Activated T-cell treated with anti-CD3 and anti-CD28 coated beads for 4 hours (primary cell): ENCODE data around the gene ARL8A.
"Not testable (repeated sequence)": the region's sequence is repeated elsewhere in the genome, so short reads cannot be mapped to it uniquely, and the experiment has no call there.

ENCODE experiments used
- DNase-seq: peaks from one replicate; pipeline ENCODE4 v3.0.0-alpha.2; 2020

Gene ARL8A

DNA sequence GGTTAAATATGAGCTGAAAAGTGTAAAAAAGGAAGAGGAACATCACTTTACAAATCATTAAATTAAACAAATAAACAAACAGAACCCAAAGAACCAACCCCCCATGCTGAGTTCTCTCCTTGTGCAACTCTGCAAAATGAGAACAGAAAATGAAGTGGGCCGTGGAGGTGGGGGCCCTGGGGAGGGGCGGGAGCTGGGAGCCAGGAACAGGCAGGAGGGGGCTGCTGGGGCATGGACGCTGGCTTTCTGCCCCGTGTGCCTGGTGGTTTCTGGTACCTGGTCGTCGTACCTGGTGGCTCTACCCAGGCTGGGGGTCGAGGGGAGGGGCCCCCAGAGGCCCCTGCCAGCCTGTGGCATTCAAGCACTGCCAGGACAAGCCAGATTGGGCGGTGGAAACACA, 11.0 kb downstream of the ARL8A start:
- DNase-seq: no peak

DNA sequence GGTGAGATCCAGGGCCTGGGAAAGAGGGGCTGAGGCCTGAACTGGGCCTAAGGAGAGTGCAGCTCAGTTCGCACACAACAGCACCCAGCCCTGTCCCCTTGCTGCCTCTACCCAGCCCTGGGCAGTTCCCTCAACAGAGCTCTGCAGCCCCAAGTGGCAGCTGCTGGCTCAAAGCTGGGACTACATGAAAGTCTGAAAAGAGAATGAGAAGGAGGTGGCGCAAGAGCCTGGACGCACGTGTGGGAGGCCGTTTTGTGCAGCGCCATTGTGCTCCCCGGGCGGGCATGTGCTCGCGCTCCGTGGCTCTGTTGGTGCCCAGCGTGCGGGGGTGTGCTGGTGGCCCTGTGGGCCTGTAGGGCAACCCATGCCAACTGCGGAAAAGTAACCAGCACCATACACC, 11.5 kb downstream of the ARL8A start:
- DNase-seq: no peak

DNA sequence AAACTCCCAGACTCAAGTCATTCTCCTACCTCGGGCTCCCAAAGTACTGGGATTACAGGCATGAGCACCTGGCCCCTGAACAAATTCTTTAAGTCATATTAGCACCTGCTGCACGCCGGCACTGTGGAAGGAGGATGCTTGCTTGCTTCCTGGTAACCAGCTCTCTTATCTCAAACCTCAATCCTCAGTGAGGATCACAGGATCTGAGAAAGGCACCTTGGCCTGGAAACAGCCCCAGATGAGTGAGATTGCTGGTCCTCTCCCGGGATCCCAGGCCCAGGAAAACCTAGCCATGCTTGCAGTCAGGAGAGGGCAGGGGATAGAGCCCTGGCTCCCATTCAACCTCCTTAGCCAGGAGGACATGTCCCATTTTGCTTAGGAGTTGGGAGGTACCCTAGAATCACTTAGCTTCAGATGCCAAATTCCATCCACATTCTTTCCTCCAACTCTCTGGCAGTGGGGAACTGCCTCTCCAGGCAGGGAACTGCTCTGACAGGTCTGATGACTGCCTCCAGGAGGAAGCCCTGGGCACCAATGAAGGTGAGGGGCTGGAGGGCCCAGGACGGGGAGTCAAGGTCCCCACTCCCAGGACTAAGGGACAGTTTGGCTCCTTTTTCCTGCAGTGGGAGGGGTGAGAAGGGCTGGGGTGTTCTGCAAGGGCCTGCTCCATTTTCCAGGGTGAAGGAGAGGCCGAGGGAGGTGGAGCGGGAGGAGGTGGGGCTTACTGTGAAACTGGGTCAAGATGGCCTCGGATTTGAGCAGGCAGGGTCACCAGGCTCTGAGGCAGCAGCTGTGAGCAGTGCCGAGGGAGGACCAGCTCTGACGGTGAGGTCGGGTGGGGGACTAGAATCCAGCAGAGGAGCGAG, 12.3 kb downstream of the ARL8A start:
- DNase-seq: no peak

DNA sequence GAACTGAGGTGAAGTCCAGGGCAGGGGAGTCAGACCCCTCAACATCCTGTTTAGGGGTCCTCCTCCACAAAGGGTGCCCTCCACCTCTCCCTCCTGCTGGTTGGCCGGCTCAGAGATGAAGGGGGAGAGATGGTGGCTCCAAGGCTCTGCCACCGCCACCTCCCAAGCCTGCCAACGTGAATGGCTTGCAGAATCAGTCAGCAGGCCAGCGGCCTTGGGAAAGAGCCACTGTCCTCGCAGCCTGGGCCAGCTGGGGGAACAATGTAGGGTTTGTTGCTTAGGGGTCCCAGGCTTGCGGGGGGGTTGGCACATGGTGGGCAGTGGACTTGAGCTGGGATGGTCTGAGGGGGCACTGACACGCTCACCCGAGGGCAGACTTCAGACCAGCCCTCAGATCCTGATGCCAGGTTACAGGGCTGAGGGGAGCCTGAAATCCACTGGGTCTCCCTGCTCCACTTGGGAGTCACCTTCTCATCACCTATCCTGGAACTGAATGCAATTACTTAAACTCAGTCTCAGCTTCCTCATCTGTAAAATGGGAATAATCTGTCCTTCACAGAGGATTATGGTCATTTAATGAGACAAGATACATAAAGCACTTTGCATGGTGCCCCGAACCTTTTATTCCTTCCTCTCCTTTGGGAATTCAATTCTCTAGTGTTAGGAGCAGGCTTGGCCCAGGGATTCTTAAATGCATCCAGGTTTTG, 13.6 kb downstream of the ARL8A start:
- DNase-seq: no peak

DNA sequence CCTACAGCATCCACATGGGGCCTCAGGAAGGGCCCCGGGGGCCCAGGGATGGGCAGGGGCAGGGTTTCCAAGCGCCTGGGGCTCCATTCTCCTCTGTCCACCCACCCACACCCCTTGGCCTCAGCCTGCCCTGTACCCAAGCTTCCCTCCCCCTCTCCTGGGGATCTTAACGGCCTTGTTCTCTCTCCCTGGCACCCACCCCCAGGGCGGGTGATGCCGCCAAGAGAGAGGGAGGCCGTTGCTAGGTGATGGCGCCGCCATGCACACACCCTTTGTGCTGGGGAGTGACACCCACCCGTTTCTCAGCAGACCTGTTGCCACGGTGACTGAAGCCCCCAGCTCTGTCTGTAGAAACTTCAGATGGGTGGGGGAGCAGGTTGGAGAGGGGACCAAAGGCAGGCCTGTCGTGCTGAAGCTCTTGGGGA, 14.2 kb downstream of the ARL8A start:
- no peak for DNase-seq

DNA sequence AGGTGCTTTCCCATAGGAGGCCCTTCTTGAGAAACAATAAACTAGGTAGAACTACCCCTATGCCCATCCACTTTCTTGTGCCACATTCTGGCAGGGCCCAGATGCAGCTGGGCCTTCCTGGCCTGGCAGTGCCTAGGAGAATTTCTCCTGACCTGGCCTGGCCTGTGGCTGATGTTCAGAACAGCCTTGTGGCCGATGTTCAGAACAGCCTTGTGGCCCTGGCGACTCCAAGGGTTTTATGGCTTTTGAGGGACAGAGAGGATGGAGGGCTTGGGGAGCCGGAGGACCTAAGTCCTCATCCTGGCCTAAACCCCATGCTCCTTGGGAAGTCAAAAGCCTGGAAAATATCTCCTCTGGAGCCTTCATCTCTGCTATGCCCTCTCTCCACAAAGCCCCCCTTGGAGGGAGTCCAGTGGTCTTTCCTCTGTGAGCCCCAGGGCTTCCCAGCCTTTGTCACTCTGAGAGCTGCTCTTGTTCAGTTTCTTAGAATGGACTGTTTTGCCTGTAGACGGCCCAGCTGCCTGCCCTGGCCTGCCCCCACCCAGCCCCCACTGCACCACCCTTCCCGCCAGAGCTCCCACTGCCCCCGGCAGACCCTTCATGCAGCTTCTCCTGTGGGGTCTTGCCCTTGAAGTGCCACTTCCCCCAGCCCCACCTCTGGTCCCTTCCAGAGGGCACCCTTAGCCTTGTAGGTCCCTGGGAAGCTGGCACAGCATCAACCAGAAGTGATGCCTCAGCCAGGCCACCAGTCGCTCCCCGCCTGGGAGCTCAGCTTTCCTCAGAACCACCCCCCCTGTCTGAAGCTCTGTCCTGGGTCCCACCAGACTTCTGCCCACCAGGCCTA, 14.9 kb downstream of the ARL8A start:
- DNase-seq: no peak

DNA sequence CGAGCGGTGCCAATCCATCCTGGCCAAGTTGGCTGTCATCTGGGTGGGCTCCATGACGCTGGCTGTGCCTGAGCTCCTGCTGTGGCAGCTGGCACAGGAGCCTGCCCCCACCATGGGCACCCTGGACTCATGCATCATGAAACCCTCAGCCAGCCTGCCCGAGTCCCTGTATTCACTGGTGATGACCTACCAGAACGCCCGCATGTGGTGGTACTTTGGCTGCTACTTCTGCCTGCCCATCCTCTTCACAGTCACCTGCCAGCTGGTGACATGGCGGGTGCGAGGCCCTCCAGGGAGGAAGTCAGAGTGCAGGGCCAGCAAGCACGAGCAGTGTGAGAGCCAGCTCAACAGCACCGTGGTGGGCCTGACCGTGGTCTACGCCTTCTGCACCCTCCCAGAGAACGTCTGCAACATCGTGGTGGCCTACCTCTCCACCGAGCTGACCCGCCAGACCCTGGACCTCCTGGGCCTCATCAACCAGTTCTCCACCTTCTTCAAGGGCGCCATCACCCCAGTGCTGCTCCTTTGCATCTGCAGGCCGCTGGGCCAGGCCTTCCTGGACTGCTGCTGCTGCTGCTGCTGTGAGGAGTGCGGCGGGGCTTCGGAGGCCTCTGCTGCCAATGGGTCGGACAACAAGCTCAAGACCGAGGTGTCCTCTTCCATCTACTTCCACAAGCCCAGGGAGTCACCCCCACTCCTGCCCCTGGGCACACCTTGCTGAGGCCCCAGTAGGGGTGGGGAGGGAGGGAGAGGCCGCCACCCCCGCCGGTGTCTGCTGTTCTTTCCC, 16.5 kb downstream of the ARL8A start:
- no peak for DNase-seq

DNA sequence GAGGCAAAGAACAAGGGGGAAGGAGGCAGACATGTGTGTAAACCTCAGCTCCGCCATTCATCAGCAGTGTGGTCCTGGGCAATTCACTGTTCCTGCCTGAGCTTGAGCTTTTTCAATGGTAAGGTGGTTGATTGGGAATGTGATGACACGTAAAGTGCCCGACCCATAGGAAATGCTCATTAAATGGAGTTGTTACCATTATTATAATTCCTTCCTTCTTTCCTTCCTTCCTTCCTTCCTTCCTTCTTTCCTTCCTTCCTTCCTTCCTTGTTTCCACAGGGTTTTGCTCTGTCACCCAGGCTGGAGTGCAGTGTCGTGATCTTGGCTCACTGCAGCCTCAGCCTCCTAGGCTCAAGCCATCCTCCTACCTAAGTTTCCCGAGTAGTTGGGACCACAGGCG, 17.5 kb downstream of the ARL8A start:
- DNase-seq: no peak

DNA sequence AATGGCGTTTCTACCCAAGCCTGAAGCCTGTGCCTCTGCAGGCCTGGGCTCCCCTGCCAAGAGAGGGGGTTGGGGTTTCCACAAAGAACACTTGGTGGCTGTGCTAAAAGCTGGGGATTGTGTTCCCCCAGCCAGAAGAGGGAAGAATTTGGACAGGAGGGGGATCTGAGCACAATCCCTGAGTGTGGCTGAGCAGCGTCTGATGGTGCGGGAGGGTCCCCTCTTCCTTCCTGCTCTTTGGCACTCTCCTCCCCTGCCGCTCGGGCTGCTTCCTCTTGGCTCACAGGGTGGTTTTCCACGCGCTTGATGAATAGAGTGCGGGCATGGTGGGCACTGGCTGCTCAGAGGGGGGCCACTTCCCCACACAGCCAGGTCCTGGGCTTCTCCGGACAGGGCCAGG, 18.1 kb downstream of the ARL8A start:
- DNase-seq: no peak

DNA sequence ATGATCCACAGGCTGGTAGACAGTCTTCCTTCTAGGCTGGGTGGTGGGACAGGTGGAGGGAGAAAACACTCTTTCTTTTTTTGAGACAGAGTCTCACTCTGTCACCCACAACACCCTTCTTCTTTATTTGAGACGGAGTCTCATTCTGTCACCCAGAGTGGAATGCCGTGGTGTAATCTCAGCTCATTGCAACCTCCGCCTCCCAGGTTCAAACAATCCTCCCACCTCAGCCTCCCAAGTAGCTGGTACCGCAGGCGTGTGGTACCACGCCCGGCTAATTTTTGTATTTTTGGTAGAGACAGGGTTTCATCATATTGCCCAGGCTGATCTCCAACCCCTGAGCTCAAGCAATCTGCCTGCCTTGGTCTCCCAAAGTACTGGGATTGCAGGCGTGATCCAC, 18.9 kb downstream of the ARL8A start:
- no peak for DNase-seq

DNA sequence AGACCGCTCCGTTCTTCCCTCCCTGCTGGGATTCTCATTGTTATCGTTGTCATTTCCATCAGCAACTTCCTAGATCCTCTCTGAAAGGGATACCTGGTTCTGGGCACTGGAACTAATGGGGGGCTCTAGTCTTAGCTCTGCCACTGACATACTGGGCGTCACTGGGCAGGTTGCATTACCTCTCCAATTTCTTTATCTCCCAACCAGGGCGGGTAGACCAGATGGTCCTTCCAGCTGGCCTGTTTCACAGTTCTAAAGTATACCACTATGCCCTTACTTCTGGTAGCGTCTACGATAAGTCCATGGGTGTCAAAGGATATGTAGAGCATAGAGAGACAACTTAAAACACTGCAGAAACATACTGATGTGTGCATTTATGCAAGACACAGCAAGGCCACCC, 20.4 kb downstream of the ARL8A start:
- no peak for DNase-seq

DNA sequence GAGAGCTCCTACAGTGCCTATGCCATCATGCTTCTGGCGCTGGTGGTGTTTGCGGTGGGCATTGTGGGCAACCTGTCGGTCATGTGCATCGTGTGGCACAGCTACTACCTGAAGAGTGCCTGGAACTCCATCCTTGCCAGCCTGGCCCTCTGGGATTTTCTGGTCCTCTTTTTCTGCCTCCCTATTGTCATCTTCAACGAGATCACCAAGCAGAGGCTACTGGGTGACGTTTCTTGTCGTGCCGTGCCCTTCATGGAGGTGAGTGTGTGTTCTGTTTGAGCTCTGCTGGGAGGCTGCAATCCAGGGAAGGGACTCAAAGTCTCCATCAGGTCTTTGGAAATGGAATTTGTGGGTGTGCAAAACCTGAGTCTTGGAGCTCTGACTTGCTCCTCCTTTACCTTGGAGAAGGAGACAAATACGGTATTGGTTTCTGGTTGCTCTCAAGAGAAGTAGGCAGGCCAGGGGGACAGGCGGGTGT, 21.2 kb downstream of the ARL8A start:
- DNase-seq: no peak

DNA sequence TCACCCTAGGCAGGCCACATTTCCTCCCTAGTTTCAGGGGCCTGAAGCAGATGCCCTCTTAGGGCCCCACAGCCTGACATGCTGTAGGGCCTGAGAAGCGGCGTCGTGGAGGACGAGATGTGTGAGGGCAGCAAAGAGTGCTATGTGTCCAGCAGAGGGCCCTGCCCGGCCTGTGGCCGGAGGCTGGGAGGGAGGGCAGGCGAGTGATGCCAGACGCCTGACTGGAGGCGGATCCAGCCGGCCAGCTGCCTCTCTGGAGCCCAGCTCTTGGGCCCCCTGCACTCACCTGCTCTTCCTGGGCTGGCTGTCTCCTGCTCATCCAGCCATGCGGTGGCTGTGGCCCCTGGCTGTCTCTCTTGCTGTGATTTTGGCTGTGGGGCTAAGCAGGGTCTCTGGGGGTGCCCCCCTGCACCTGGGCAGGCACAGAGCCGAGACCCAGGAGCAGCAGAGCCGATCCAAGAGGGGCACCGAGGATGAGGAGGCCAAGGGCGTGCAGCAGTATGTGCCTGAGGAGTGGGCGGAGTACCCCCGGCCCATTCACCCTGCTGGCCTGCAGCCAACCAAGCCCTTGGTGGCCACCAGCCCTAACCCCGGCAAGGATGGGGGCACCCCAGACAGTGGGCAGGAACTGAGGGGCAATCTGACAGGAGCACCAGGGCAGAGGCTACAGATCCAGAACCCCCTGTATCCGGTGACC, 21.8 kb downstream of the ARL8A start, which contains the start of gene GPR37L1:
Gene GPR37L1 (plus strand): TSS at position 279 of the 697 bp plus-strand sequence. CDS start 47 bp downstream, at position 326.
- DNase-seq: no peak

DNA sequence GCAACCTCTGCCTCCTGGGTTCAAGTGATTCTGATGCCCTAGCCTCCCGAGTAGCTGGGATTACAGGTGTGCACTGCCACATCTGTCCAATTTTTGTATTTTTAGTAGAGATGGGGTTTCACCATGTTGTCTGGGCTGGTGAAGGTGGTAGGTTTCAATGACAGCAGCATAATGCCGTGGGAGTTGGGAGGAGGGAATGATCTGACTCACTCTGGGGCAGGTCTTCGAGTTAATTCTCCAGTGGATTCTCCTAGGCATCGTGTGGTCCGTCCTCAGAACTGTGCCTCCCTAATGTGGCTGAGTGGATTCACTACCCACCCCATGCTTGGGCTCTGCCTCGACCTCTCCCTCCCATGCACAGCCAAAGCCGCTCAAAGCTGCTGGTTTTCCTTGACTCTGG, 23.5 kb downstream of the ARL8A start:
- DNase-seq: no peak

DNA sequence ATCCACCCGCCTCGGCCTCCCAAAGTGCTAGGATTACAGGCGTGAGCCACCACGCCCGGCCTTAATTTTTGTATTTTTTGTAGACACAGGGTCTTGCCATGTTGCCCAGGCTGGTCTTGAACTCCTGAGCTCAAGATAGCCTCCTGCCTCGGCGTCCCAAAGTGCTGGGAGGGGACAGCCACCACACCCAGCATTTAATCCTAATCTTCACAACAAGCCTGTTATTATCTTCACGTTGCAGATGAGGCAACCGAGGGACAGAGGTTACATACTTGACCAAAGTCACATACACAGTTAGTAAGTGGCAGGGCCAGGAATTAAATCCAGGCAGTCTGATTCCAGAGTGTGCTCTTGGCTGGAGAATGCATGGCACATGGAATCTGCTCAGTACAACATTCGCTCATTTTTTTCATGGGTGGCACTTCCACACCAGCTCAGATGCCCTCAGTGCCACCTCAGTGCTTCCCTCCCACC, 26.6 kb downstream of the ARL8A start:
- no peak for DNase-seq

DNA sequence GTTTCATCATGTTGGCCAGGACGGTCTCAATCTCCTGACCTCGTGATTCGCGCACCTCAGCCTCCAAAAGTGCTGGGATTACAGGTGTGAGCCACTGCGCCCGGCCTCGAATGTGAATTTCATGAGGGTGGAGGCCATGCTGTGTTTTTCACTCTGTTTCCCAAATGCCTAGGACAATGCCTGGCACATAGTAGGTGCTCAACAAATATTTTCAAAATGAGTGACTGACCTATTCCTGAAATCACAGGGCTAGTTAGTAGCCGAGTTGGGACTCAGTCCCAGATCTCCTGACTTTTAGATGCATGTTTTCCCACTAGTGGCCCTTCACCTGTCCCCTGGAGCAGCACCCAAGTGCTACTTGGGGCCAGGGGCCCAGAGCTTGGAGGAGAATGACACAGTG, 28.2 kb downstream of the ARL8A start:
- no peak for DNase-seq

DNA sequence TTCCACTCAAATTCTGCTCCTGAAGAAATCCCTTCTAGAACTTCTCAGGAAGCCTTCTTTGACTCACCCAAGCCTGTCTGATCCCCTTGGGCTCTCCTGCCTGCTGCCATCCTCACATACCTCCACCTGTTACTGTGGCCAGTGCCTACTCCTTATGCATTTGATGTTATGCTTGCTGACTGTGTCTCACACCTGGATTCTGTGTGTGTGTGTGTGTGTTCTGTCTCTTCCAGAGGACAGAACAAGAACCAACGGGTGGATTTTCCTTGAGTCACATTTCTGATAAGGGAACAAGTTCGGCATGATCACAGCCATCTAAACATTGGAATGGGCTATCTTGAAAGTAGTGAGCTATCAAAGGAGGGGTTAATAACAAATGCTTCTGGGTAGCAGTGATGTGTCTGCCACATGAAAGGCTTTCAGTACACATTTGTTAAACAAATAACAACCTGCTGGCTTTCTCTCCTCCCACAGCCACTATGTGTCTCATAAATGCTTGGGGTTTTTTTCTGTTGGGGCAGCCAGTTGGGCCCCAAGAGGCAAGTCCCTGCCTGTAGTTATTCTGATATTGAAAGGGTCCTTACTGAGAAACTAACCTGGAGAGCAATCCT, 30.7 kb downstream of the ARL8A start:
- no peak for DNase-seq

DNA sequence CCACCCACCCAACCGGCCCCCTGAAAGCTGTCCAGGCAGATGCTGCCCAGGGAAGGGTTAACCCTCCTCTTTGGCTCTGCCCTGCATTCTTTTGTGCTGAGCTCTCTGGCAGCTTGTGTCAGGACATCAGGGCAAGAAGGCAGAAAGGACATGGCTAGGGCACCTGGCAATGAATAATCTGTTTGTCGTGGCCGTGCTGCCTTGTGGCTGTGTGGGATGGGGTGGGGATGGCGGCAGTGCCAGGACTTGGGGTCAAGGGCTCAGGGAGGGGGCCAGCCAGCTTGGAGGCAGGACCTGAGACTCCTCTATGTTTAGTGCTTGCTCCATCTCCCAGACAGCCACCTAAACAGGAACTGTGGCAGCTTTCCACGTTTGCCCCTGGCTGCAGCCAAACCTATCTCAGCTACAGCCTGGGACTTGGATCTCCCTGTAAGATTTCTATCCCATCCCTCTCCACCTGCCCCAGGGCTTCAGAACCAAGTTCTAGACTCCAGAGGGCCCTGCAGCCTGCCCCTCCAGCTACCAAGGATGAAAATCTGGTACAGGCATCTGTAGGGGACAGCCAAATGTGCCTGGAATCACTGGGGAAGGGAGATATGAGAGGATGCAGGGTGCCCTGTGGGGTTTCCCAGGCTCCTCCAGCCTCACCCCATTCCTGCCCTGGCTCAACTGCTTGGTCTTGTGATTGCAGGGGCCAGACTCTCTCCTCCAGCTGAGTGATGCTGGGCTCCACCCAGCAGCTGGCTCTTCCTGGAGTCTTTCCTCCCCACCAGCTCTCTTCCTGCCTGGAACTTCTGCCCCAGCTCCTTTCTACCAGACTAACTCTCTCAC, 31.5 kb downstream of the ARL8A start:
- no peak for DNase-seq

DNA sequence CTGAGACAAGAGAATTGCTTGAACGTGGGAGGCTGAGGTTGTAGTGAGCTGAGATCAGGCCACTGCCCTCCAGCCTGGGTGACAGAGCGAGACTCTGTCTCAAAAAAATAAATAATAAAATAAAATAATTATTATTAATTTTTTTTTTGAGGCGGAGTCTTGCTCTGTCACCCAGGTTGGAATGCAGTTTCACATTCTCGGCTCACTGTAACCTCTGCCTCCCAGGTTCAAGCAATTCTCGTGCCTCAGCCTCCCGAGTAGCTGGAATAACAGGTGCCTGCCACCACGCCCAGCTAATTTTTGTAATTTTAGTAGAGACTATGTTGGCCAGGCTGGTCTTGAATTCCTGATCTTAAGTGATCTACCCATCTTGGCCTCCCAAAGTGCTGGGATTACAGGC, 32.9 kb downstream of the ARL8A start:
- not testable (repeated sequence) for DNase-seq

DNA sequence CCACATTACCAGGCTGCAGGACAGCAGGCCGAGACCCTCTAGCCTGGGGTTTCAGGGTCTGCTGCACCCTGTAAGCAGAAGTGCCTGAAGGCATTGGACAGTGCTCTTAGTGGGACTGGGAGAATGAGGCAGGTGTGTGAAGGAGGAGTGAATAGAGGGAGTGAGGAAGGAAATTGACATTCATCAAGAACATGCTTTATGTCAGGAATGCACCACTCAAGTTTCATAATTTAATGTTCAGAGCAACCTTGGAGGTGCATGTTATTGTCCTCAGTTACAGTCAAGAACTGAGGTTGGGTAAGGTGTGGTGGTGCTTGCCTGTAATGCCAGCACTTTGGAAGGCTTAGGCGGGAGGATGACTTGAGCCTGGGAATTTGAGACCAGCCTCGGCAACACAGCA, 33.6 kb downstream of the ARL8A start:
- no peak for DNase-seq
